ENCODE data around the gene FAM13C.

The FAM13C gene

DNA sequence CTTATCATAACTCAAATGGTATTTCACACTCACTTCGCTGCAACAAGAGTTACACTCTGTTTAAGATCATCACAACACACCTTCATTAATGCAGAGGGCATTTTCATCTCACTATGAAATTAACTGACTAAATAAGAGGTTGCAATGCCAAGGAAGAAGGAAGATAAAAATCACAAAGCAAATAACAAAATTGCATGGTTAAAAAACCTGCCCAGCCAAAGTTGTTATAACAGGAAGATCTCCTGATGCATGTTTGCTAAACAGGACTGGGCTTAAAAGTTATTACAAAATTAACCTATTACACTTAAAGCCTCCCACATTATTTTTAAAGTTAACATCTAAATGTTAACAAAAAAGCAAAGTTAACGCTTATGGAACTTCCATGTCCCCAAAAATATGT is 11.8 kb downstream of the FAM13C start:
- TF ChIP-seq POLR2A (IDR thresholded peaks at IDR 0.05; ENCODE audit: extremely low read depth, insufficient read length): no peak
- no peak for TF ChIP-seq MYC (IDR thresholded peaks at IDR 0.05; ENCODE audit: low read depth, low read length)
- TF ChIP-seq, protein P1, sequence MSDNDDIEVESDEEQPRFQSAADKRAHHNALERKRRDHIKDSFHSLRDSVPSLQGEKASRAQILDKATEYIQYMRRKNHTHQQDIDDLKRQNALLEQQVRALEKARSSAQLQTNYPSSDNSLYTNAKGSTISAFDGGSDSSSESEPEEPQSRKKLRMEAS (IDR thresholded peaks at IDR 0.05; ENCODE audit: low read depth, low read length): no peak
- TF ChIP-seq, protein P2, sequence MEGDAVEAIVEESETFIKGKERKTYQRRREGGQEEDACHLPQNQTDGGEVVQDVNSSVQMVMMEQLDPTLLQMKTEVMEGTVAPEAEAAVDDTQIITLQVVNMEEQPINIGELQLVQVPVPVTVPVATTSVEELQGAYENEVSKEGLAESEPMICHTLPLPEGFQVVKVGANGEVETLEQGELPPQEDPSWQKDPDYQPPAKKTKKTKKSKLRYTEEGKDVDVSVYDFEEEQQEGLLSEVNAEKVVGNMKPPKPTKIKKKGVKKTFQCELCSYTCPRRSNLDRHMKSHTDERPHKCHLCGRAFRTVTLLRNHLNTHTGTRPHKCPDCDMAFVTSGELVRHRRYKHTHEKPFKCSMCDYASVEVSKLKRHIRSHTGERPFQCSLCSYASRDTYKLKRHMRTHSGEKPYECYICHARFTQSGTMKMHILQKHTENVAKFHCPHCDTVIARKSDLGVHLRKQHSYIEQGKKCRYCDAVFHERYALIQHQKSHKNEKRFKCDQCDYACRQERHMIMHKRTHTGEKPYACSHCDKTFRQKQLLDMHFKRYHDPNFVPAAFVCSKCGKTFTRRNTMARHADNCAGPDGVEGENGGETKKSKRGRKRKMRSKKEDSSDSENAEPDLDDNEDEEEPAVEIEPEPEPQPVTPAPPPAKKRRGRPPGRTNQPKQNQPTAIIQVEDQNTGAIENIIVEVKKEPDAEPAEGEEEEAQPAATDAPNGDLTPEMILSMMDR (IDR thresholded peaks at IDR 0.05; ENCODE audit: low read depth, low read length): no peak
- no peak for DNase-seq (ENCODE audit: low read depth)
- no peak overlapping the region for H3K4me3 ChIP-seq (ENCODE audit: low read depth, low read length)

DNA sequence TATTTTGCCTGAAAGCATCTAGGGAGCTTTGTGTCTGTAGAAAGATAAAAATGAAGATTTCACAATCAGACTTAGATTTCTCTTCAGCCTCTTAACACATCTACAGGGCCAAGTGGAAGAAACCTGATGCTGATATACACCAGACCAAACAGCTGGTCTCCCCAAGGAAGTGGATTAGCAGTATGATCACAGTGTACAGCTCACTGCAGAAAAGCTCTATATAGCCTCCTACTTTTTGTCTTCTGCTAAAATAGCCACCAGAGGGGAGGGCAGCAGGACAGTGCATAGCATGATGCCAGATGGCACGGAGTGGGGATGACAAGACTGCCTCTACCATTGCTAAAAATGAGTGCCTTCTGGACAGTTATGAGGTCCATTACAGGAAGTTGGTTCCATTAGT is 16.0 kb downstream of the FAM13C start:
- H3K4me3 ChIP-seq (ENCODE audit: low read depth, low read length): no peak overlapping the region
- DNase-seq (ENCODE audit: low read depth): no peak

DNA sequence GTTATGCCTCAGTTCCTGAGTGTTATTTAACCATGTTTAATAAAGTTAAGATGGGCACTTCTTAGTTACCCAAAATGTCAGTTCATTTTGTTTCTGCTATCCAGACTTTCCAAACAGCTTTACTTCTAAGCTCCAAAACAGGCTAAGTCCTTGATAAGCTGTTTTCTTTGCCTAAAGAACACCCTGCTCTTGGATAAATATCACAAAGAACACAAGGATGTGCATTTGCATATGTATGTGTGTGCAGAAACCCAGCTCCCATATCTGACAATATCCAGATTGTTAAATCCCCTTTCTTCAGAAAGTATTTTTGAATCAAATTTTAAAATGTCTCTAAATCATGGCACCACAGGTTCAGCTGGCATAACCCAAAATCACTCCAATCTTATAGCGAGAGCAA is 19.6 kb downstream of the FAM13C start:
- TF ChIP-seq, protein P1 (IDR thresholded peaks at IDR 0.05; ENCODE audit: low read depth, low read length): no peak
- TF ChIP-seq POLR2A (IDR thresholded peaks at IDR 0.05; ENCODE audit: extremely low read depth, insufficient read length) (no peak), MYC (IDR thresholded peaks at IDR 0.05; ENCODE audit: low read depth, low read length) (no peak)
- TF ChIP-seq, protein P2 (IDR thresholded peaks at IDR 0.05; ENCODE audit: low read depth, low read length): no peak
- H3K4me3 ChIP-seq (ENCODE audit: low read depth, low read length): no peak overlapping the region
- no peak for DNase-seq (ENCODE audit: low read depth)

More for the DNA sequence above, 16.0 kb downstream of the FAM13C start:
- TF ChIP-seq POLR2A (IDR thresholded peaks at IDR 0.05; ENCODE audit: extremely low read depth, insufficient read length) (no peak), MYC (IDR thresholded peaks at IDR 0.05; ENCODE audit: low read depth, low read length) (no peak)
- TF ChIP-seq, protein P2 (IDR thresholded peaks at IDR 0.05; ENCODE audit: low read depth, low read length): no peak

DNA sequence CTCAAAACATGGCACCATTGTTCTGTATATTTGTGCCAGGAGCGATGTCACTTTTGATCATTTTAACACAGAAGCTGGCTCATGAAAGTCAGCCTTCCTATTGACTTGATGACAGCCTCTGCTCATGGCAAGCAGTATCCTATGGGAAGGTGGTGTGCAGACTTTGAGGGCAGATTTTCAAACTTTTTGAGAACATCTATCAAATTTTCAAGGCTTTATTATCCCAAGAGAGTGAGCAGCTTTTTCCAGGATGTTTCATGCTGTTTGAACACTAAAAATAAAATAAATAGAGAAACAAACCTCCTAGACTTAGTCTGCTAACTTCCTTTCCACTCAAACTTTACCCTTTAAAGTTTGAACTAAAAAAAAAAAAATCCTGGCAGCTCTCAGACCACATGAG is 20.3 kb downstream of the FAM13C start:
- no peak overlapping the region for H3K4me3 ChIP-seq (ENCODE audit: low read depth, low read length)
- no peak for DNase-seq (ENCODE audit: low read depth)
- TF ChIP-seq, protein P1 (IDR thresholded peaks at IDR 0.05; ENCODE audit: low read depth, low read length): no peak
- TF ChIP-seq MYC (IDR thresholded peaks at IDR 0.05; ENCODE audit: low read depth, low read length): no peak
- TF ChIP-seq, protein P2 (IDR thresholded peaks at IDR 0.05; ENCODE audit: low read depth, low read length): no peak
- no peak for TF ChIP-seq POLR2A (IDR thresholded peaks at IDR 0.05; ENCODE audit: extremely low read depth, insufficient read length)

DNA sequence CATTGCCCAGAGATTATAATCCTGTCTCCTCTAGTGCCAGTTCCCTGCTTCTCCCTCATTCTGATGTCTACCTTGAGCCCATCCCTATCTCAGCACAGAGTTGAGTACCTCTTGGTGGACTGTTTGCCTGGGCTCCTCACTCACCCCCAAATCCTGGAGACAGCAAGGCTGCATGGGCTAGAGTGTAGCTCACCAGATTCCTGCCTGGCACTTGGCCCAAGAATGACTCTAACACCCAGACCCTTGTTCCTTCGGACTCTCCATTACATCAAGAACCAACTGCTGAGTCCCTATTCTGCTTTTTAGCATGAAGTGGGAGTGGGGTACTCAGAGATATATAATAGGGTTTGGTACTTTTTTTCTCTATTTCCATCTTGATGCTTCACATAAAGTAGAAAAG is 22.1 kb downstream of the FAM13C start:
- no peak overlapping the region for H3K4me3 ChIP-seq (ENCODE audit: low read depth, low read length)
- DNase-seq (ENCODE audit: low read depth): no peak
- TF ChIP-seq POLR2A (IDR thresholded peaks at IDR 0.05; ENCODE audit: extremely low read depth, insufficient read length): no peak
- TF ChIP-seq MYC (IDR thresholded peaks at IDR 0.05; ENCODE audit: low read depth, low read length): no peak
- TF ChIP-seq, protein P2 (IDR thresholded peaks at IDR 0.05; ENCODE audit: low read depth, low read length): no peak
- TF ChIP-seq, protein P1 (IDR thresholded peaks at IDR 0.05; ENCODE audit: low read depth, low read length): no peak

DNA sequence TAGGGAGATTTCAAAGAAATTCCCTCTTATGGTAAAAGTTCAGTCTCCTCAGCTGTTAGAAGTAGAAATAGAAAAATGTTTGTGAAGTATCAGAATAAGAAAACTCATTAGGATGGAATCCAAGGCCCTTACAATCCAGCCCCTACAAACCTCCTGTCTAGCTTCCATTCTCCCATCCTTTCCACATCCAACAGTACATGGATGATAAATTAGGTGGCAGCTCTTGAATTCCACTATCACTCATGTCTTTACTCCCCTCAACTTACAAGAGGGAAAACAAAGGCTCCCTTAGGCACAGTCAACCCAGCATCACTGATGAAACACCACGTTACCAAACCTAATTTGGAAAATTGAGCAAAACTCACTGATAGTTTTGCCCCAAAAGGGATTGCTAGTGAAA is 23.0 kb downstream of the FAM13C start:
- TF ChIP-seq POLR2A (IDR thresholded peaks at IDR 0.05; ENCODE audit: extremely low read depth, insufficient read length) (no peak), MYC (IDR thresholded peaks at IDR 0.05; ENCODE audit: low read depth, low read length) (no peak)
- TF ChIP-seq, protein P2 (IDR thresholded peaks at IDR 0.05; ENCODE audit: low read depth, low read length): no peak
- TF ChIP-seq, protein P1 (IDR thresholded peaks at IDR 0.05; ENCODE audit: low read depth, low read length): no peak
- no peak overlapping the region for H3K4me3 ChIP-seq (ENCODE audit: low read depth, low read length)
- no peak for DNase-seq (ENCODE audit: low read depth)

Measured in NB4 (cell line).